Sigmoid colon (tissue), 7 donors: ENCODE measurements around the gene PLD1. TPM values are rescaled to one million over a fixed set of nuclear protein-coding genes. Genes with fewer than 3 reads are reported as not detected.
"Not testable (repeated sequence)": the region's sequence is repeated elsewhere in the genome, so short reads cannot be mapped to it uniquely, and the experiment has no call there.

Source experiments
- DNase-seq: peaks from one replicate; pipeline ENCODE4 v3.0.0-alpha.2; 2019
- H3K27ac ChIP-seq, 4 donors: fragments of 200-600 bp; sonication (generic); one replicate each; pipeline ENCODE4 v1.5.1; 2016 to 2019; ENCODE audit warnings: mild to moderate bottlenecking in 1 of 4
- H3K27me3 ChIP-seq, 3 donors: fragments of 200-600 bp; sonication (generic); one replicate each; pipeline ENCODE4 v1.5.1; 2019; ENCODE audit warnings: mild to moderate bottlenecking in 1 of 3
- H3K36me3 ChIP-seq, 4 donors: fragments of 200-600 bp; sonication (generic); one replicate each; pipeline ENCODE4 v1.5.1; 2016 to 2019
- H3K4me1 ChIP-seq, 4 donors: fragments of 200-600 bp; sonication (generic); one replicate each; pipeline ENCODE4 v1.5.1; 2017 to 2019
- H3K4me3 ChIP-seq, 4 donors: fragments of 200-600 bp; sonication (generic); one replicate each; pipeline ENCODE4 v1.5.1; 2017 to 2019; ENCODE audit warnings: mild to moderate bottlenecking in 2 of 4, moderate library complexity in 1 of 4
- H3K9me3 ChIP-seq, 4 donors: fragments of 200-600 bp in 3 of 4; sonication (generic) in 3 of 4; one replicate each; pipeline versions ENCODE4 v1.5.1 to v1.6.1; 2013 to 2019
- CTCF ChIP-seq, 4 experiments: fragments of 450-650 bp in 3 of 4; fragments of 200-600 bp in 1 of 4; IDR thresholded peaks; one replicate each; pipeline ENCODE4 v1.5.1; 2016 to 2019; ENCODE audit warnings: antibody characterized with exemption in 4 of 4, mild to moderate bottlenecking in 3 of 4, moderate library complexity in 2 of 4
- EP300 ChIP-seq, 4 donors: sonication (generic); formaldehyde crosslinking; IDR thresholded peaks; one replicate each; pipeline ENCODE4 v1.6.1; 2017; ENCODE audit warnings: antibody characterized with exemption in 4 of 4
- POLR2A ChIP-seq, 2 donors: fragments of 450-650 bp; IDR thresholded peaks; one replicate each; pipeline ENCODE4 v1.6.1; 2016; ENCODE audit warnings: antibody characterized with exemption in 2 of 2, mild to moderate bottlenecking in 2 of 2, moderate library complexity in 2 of 2
- POLR2AphosphoS5 ChIP-seq, 4 donors: sonication (generic); formaldehyde crosslinking; IDR thresholded peaks; one replicate each; pipeline ENCODE4 v1.6.1; 2017; ENCODE audit warnings: antibody characterized with exemption in 4 of 4
- WGBS, 2 donors: extraction: QIAGEN DNeasy Blood & Tissue Kit; methylation state at CpG; one replicate each; pipeline ENCODE4 v1.1.7; 2013; 5-methylcytosine and 5-hydroxymethylcytosine counted together
- intact Hi-C: fragments of 100-400 bp; cut with DNase I; formaldehyde crosslinking; loops from one replicate; pipeline ENCODE4 v1.15.1; 2023
- polyA plus RNA-seq, 3 donors: library from polyadenylated mRNA; stranded (reverse); fragments of 200-250 nt; gene quantifications; one replicate each; pipeline ENCODE4 v1.2.3, GENCODE V29; 2013
- total RNA-seq, 4 donors: library from RNA; depleted of rRNA; stranded (reverse); fragments of >200 nt; gene quantifications; one replicate each; pipeline ENCODE4 v1.1.0, GENCODE V29; 2016
- donor health status: healthy with polysubstance abuse.
- donor health status: Bipolar disorder and iron deficiency.
- donor health status: healthy.

The PLD1 gene
- total and polyA plus RNA-seq, 7 donors: 8.6 to 24.3 (median 12.2) TPM

- DNase-seq: no peak
- intact Hi-C loops: no loop called here
- Histone ChIP-seq H3K27ac (no peak overlapping the region), H3K9me3 (no peaks in the 10 kb centered on the region), H3K36me3 (no peaks in the 10 kb centered on the region), H3K27me3 (no peaks in the 10 kb centered on the region), H3K4me1 (peaks cover 0 to 7% (median 0%) of the 10 kb centered on the region in 4 donors), H3K4me3 (no peak overlapping the region)
- WGBS, 2 donors: 67 to 86% methylated on average over 1 of the region's 1 CpG
- TF ChIP-seq POLR2AphosphoS5 (IDR thresholded peaks at IDR 0.05) (no peak), CTCF (IDR thresholded peaks at IDR 0.05) (no peak), POLR2A (IDR thresholded peaks at IDR 0.05) (no peak), EP300 (IDR thresholded peaks at IDR 0.05) (no peak)
These were observed 173.6 kb downstream of the PLD1 start for GRCh38 chr3:171636666-171637065.

- H3K36me3 ChIP-seq: no peaks in the 10 kb centered on the region
- 95 to 97% methylated on average over 4 of the region's 4 CpGs for WGBS, 2 donors
- H3K27ac ChIP-seq: no peak overlapping the region
- H3K4me3 ChIP-seq: no peak overlapping the region
- H3K4me1 ChIP-seq: no peaks in the 10 kb centered on the region
- TF ChIP-seq EP300 (IDR thresholded peaks at IDR 0.05) (no peak), POLR2A (IDR thresholded peaks at IDR 0.05) (no peak), CTCF (IDR thresholded peaks at IDR 0.05) (no peak), POLR2AphosphoS5 (IDR thresholded peaks at IDR 0.05) (no peak)
- intact Hi-C loops: no loop called here
- H3K9me3 ChIP-seq: no peaks in the 10 kb centered on the region
- no peak for DNase-seq
- no peaks in the 10 kb centered on the region for H3K27me3 ChIP-seq
These were observed 177.5 kb downstream of the PLD1 start for GRCh38 chr3:171632766-171633165.

- intact Hi-C loops, H3K9me3 ChIP-seq, H3K4me1 ChIP-seq, H3K27ac ChIP-seq, DNase-seq, H3K4me3 ChIP-seq, H3K36me3 ChIP-seq, H3K27me3 ChIP-seq: not testable (repeated sequence)
- WGBS, 2 donors: 92 to 95% methylated on average over 2 of the region's 2 CpGs
These were observed 183.5 kb downstream of the PLD1 start for GRCh38 chr3:171626799-171627198.

- TF ChIP-seq POLR2AphosphoS5 (IDR thresholded peaks at IDR 0.05) (no peak), POLR2A (IDR thresholded peaks at IDR 0.05) (no peak), CTCF (IDR thresholded peaks at IDR 0.05) (no peak), EP300 (IDR thresholded peaks at IDR 0.05) (no peak)
These were observed 188.2 kb downstream of the PLD1 start for GRCh38 chr3:171622126-171622525.

GRCh38 chr3:171620825-171621434 is 189.4 kb downstream of the PLD1 start:
- no peaks in the 10 kb centered on the region for H3K9me3 ChIP-seq
- DNase-seq: no peak
- no peak overlapping the region for H3K4me3 ChIP-seq
- peaks cover 0 to 5% (median 0%) of the 10 kb centered on the region in 4 donors for H3K36me3 ChIP-seq
- TF ChIP-seq POLR2AphosphoS5 (IDR thresholded peaks at IDR 0.05) (no peak), CTCF (IDR thresholded peaks at IDR 0.05) (no peak), EP300 (IDR thresholded peaks at IDR 0.05) (no peak), POLR2A (IDR thresholded peaks at IDR 0.05) (no peak)
- WGBS, 2 donors: 88 to 90% methylated on average over 1 of the region's 1 CpG
- no peaks in the 10 kb centered on the region for H3K4me1 ChIP-seq
- H3K27me3 ChIP-seq: no peaks in the 10 kb centered on the region
- intact Hi-C loops: no loop called here
- no peak overlapping the region for H3K27ac ChIP-seq

More at GRCh38 chr3:171622126-171622525, 188.2 kb downstream of the PLD1 start:
- no peak for DNase-seq
- intact Hi-C loops: no loop called here
- H3K4me1 ChIP-seq: no peaks in the 10 kb centered on the region
- peaks cover 0 to 4% (median 0%) of the 10 kb centered on the region in 4 donors for H3K36me3 ChIP-seq
- no peak overlapping the region for H3K27ac ChIP-seq
- H3K4me3 ChIP-seq: no peak overlapping the region
- whole genome bisulfite sequencing, 2 donors: 90 to 96% methylated on average over 2 of the region's 2 CpGs
- no peaks in the 10 kb centered on the region for H3K9me3 ChIP-seq
- H3K27me3 ChIP-seq: no peaks in the 10 kb centered on the region
